H1 (cell line): ENCODE data around the gene ARHGAP8. TPM values are rescaled to one million over a fixed set of nuclear protein-coding genes. Genes with fewer than 3 reads are reported as not detected.

ENCODE experiments used
- CTCF ChIA-PET: fragments of 300-600 bp; sonication (Branson Sonifier 250); formaldehyde crosslinking; loops from one replicate; lab custom pipeline; 2021; ENCODE audit not compliant: partially characterized antibody; lab: Charles Lee
- POLR2A ChIA-PET: fragments of 300-600 bp; sonication (Branson Sonifier 250); formaldehyde crosslinking; loops from one replicate; lab custom pipeline; 2021; ENCODE audit warnings: inconsistent platforms; ENCODE audit not compliant: partially characterized antibody; lab: Charles Lee
- DNase-seq, 2 experiments: peaks; one replicate each; pipeline versions ENCODE4 v3.0.0 to v3.0.0-alpha.2; 2010 to 2022; ENCODE audit warnings: low spot score in 2 of 2, low read depth in 1 of 2, mixed read lengths in 1 of 2
- FAIRE-seq: peaks from 2 replicates; lab custom pipeline; 2011; peaks lifted over from hg19 to GRCh38; lab: Jason Lieb, UNC
- H2AFZ ChIP-seq: 2 replicates; pipeline ENCODE4 v1.8.1; 2012; ENCODE audit warnings: low read length, inconsistent platforms
- H2AK5ac ChIP-seq: 2 replicates; pipeline ENCODE4 v1.6.1; 2013; ENCODE audit warnings: low read depth, low read length
- H2BK120ac ChIP-seq: replicated peaks from 2 replicates; pipeline ENCODE3; 2013; ENCODE audit warnings: low read depth, low read length, inconsistent platforms
- H2BK12ac ChIP-seq: 2 replicates; pipeline ENCODE4 v1.6.1; 2013; ENCODE audit warnings: low read depth, low read length
- H2BK15ac ChIP-seq: 2 replicates; pipeline ENCODE4 v1.6.1; 2013; ENCODE audit warnings: low read length
- H2BK20ac ChIP-seq: 2 replicates; pipeline ENCODE4 v1.6.1; 2013; ENCODE audit warnings: low read length
- H2BK5ac ChIP-seq: 2 replicates; pipeline ENCODE4 v1.6.1; 2013; ENCODE audit warnings: low read depth, low read length
- H3K14ac ChIP-seq: 2 replicates; pipeline ENCODE4 v1.6.1; 2013; ENCODE audit warnings: inconsistent platforms; ENCODE audit not compliant: insufficient read length
- H3K18ac ChIP-seq: 2 replicates; pipeline ENCODE4 v1.6.1; 2013; ENCODE audit warnings: low read length; ENCODE audit errors: extremely low read depth
- H3K23ac ChIP-seq: 2 replicates; pipeline ENCODE4 v1.6.1; 2013; ENCODE audit warnings: inconsistent platforms; ENCODE audit not compliant: insufficient read length
- H3K23me2 ChIP-seq: 2 replicates; pipeline ENCODE4 v1.6.1; 2013; ENCODE audit warnings: low read depth, low read length
- H3K27ac ChIP-seq: 2 replicates; pipeline ENCODE4 v1.6.1; 2011; ENCODE audit warnings: low read depth, low read length, inconsistent platforms
- H3K27me3 ChIP-seq, 4 experiments: replicated peaks in 1 of 4; 1 replicate in 1 of 4; 2 replicates in 3 of 4; pipeline versions ENCODE4 v1.6.1 to v1.8.1; 2011 to 2013; ENCODE audit warnings: low read length in 3 of 4, mild to moderate bottlenecking in 3 of 4, inconsistent platforms in 2 of 4, mixed read lengths in 2 of 4, moderate library complexity in 1 of 4; ENCODE audit not compliant: control insufficient read depth in 3 of 4, insufficient read depth in 3 of 4; ENCODE audit errors: extremely low read depth in 1 of 4
- H3K36me3 ChIP-seq, 4 experiments: 2 replicates each; pipeline versions ENCODE4 v1.6.1 to v1.8.1; 2011 to 2013; ENCODE audit warnings: mild to moderate bottlenecking in 4 of 4, low read length in 3 of 4, moderate library complexity in 2 of 4, control low read depth in 1 of 4, inconsistent platforms in 1 of 4; ENCODE audit not compliant: insufficient read depth in 4 of 4, control insufficient read depth in 2 of 4
- H3K4ac ChIP-seq: replicated peaks from 2 replicates; pipeline ENCODE3; 2013; ENCODE audit warnings: low read length, low read depth, mixed read lengths, inconsistent platforms; ENCODE audit not compliant: insufficient read length
- H3K4me1 ChIP-seq, 4 experiments: replicated peaks in 1 of 4; 1 replicate in 1 of 4; 2 replicates in 3 of 4; pipeline versions ENCODE4 v1.6.1 to v1.8.1; 2011 to 2013; ENCODE audit warnings: low read length in 3 of 4, inconsistent platforms in 2 of 4, mixed read lengths in 1 of 4; ENCODE audit not compliant: insufficient read depth in 4 of 4, control insufficient read depth in 3 of 4
- H3K4me2 ChIP-seq, 2 experiments: 2 replicates each; pipeline versions ENCODE4 v1.6.1 to v1.8.1; 2011 to 2013; ENCODE audit warnings: low read depth in 2 of 2, low read length in 2 of 2, control low read depth in 1 of 2, inconsistent platforms in 1 of 2, mild to moderate bottlenecking in 1 of 2; ENCODE audit not compliant: insufficient read depth in 1 of 2
- H3K4me3 ChIP-seq, 4 experiments: fragments of 200-600, 300-600 bp in 1 of 4; sonication (generic), shearing (Covaris generic), sonication (Bioruptor Twin) in 1 of 4; 2 replicates each; pipeline versions ENCODE4 v1.5.1 to v1.8.1; 2011 to 2016; ENCODE audit warnings: low read length in 4 of 4, low read depth in 3 of 4, control low read depth in 2 of 4, inconsistent platforms in 2 of 4, mild to moderate bottlenecking in 2 of 4, mixed read lengths in 1 of 4, moderate library complexity in 1 of 4; ENCODE audit not compliant: insufficient read depth in 2 of 4; ENCODE audit errors: extremely low read depth in 1 of 4
- H3K56ac ChIP-seq: replicated peaks from 2 replicates; pipeline ENCODE3; 2013; ENCODE audit warnings: low read depth, mild to moderate bottlenecking, mixed read lengths, low read length, inconsistent platforms; ENCODE audit not compliant: insufficient read length
- H3K79me1 ChIP-seq: 2 replicates; pipeline ENCODE4 v1.6.1; 2013; ENCODE audit warnings: low read depth, low read length, control low read depth
- H3K79me2 ChIP-seq, 2 experiments: 2 replicates each; pipeline versions ENCODE4 v1.6.1 to v1.8.1; 2012 to 2013; ENCODE audit warnings: low read length in 2 of 2, mild to moderate bottlenecking in 2 of 2, inconsistent platforms in 1 of 2; ENCODE audit not compliant: insufficient read depth in 2 of 2, control insufficient read depth in 1 of 2
- H3K9ac ChIP-seq, 4 experiments: replicated peaks in 1 of 4; 1 replicate in 1 of 4; 2 replicates in 3 of 4; pipeline versions ENCODE4 v1.6.1 to v1.8.1; 2011 to 2013; ENCODE audit warnings: low read depth in 3 of 4, low read length in 3 of 4, control low read depth in 2 of 4, mild to moderate bottlenecking in 2 of 4, moderate library complexity in 2 of 4, inconsistent platforms in 1 of 4; ENCODE audit errors: extremely low read depth in 1 of 4
- H3K9me3 ChIP-seq, 2 experiments: 2 replicates each; pipeline versions ENCODE4 v1.6.1 to v1.8.1; 2012 to 2013; ENCODE audit warnings: mild to moderate bottlenecking in 2 of 2, moderate library complexity in 2 of 2, control low read depth in 1 of 2, inconsistent platforms in 1 of 2, low read depth in 1 of 2, low read length in 1 of 2, mixed read lengths in 1 of 2; ENCODE audit not compliant: insufficient read depth in 2 of 2
- H4K20me1 ChIP-seq, 2 experiments: replicated peaks in 1 of 2; 2 replicates each; pipeline versions ENCODE3 to v1.8.1; 2011 to 2013; ENCODE audit warnings: inconsistent platforms in 2 of 2, low read length in 2 of 2, mild to moderate bottlenecking in 1 of 2; ENCODE audit not compliant: insufficient read depth in 2 of 2, control insufficient read depth in 1 of 2
- H4K5ac ChIP-seq: 2 replicates; pipeline ENCODE4 v1.6.1; 2013; ENCODE audit warnings: low read length, low read depth, mixed read lengths, inconsistent platforms; ENCODE audit not compliant: insufficient read length
- H4K8ac ChIP-seq: 2 replicates; pipeline ENCODE4 v1.8.0; 2013; ENCODE audit warnings: mild to moderate bottlenecking, moderate library complexity, low read length, inconsistent platforms; ENCODE audit not compliant: insufficient read depth; ENCODE audit errors: extremely low read depth
- H4K91ac ChIP-seq: replicated peaks from 2 replicates; pipeline ENCODE3; 2013; ENCODE audit warnings: low read length, mixed read lengths, inconsistent platforms; ENCODE audit not compliant: insufficient read length
- CBX5 ChIP-seq: fragments of 300-800, 300-1000 bp; sonication (generic); IDR thresholded peaks from 2 replicates; pipeline ENCODE4 v1.7.1; 2016; ENCODE audit warnings: antibody characterized with exemption, low read length, low read depth
- EP300 ChIP-seq, 2 experiments: IDR thresholded peaks; 1 replicate in 1 of 2; 2 replicates in 1 of 2; pipeline ENCODE4 v1.6.1; 2011 to 2012; ENCODE audit warnings: low read depth in 2 of 2, low read length in 2 of 2, mild to moderate bottlenecking in 2 of 2, borderline replicate concordance in 1 of 2, inconsistent platforms in 1 of 2, moderate library complexity in 1 of 2
- GABPA ChIP-seq: IDR thresholded peaks from 2 replicates; pipeline ENCODE4 v1.6.1; 2011; ENCODE audit warnings: mild to moderate bottlenecking, low read length, moderate library complexity, borderline replicate concordance; ENCODE audit not compliant: insufficient read depth
- NRF1 ChIP-seq: IDR thresholded peaks from 2 replicates; pipeline ENCODE4 v1.6.1; 2011; ENCODE audit warnings: mild to moderate bottlenecking, low read depth, low read length, improper control_type of control experiment
- POU5F1 ChIP-seq: IDR thresholded peaks from 2 replicates; pipeline ENCODE4 v1.6.1; 2011; ENCODE audit warnings: low read depth, mild to moderate bottlenecking, low read length, moderate library complexity
- SIX5 ChIP-seq: IDR thresholded peaks from 2 replicates; pipeline ENCODE4 v1.6.1; 2011; ENCODE audit warnings: mild to moderate bottlenecking, low read depth, low read length
- SUZ12 ChIP-seq: fragments of 200-600 bp; sonication (generic); IDR thresholded peaks from 2 replicates; pipeline ENCODE4 v1.6.1; 2012; ENCODE audit warnings: mild to moderate bottlenecking, inconsistent platforms, low read length, moderate library complexity, mixed read lengths
- TBP ChIP-seq: IDR thresholded peaks from 2 replicates; pipeline ENCODE4 v1.6.1; 2011; ENCODE audit warnings: low read depth, low read length, improper control_type of control experiment
- TCF12 ChIP-seq: IDR thresholded peaks from 2 replicates; pipeline ENCODE4 v1.6.1; 2011; ENCODE audit warnings: low read depth, mild to moderate bottlenecking, low read length
- WGBS, 2 experiments: shearing (Covaris generic) in 1 of 2; methylation state at CpG; one replicate each; pipeline versions ENCODE4 v1.1.6 to v1.1.7; 2013 to 2015; ENCODE audit warnings: low lambda C conversion rate in 2 of 2, mixed read lengths in 2 of 2, inconsistent platforms in 1 of 2, low coverage in 1 of 2, missing lambda C conversion rate in 1 of 2; ENCODE audit not compliant: insufficient replicate concordance in 2 of 2, insufficient coverage in 1 of 2, insufficient read length in 1 of 2; ENCODE audit errors: extremely low coverage in 1 of 2, missing lambda C conversion rate in 1 of 2; 5-methylcytosine and 5-hydroxymethylcytosine counted together
- polyA plus RNA-seq, 7 experiments: library from polyadenylated mRNA; depleted of rRNA in 3 of 7; stranded (reverse) in 5 of 7; unstranded in 2 of 7; fragments of >200 nt in 5 of 7; fragments of 200-250 nt in 2 of 7; gene quantifications; 1 replicate in 5 of 7; 2 replicates in 1 of 7; 4 replicates in 1 of 7; pipeline versions ENCODE4 v1.2.1 to v1.2.3, GENCODE V29; 2011 to 2013; ENCODE audit warnings: missing spikeins in 2 of 7, mixed read lengths in 2 of 7
- total RNA-seq: library from RNA; stranded (reverse); fragmentation: NEBNext Ultra II Directional; extraction: Animal tissue kit (Norgen Biotek cat#: 25700); gene quantifications from 2 replicates; pipeline ENCODE4 v1.2.1, GENCODE V29; 2021
- TF ChIP-seq, protein P1 (sequence below): IDR thresholded peaks from 2 replicates; pipeline ENCODE4 v1.6.1; 2011; ENCODE audit warnings: low read depth, mild to moderate bottlenecking, low read length; ENCODE audit not compliant: insufficient read depth
- TF ChIP-seq, protein P2 (sequence below): IDR thresholded peaks from 2 replicates; pipeline ENCODE4 v1.6.1; 2012; ENCODE audit warnings: inconsistent platforms

The ARHGAP8 gene
- total and polyA plus RNA-seq, 2 of the 8 experiments (the other 6 are each of a cell fraction or from before 2014, with no cell fraction given): 35.6 to 47.7 TPM

GRCh38 chr22:44719586-44720368 lies 32.6 kb upstream of the ARHGAP8 start:
- ChIA-PET CTCF (interaction anchor here (1.3 to 3.8 kb wide), 2 partner anchors 12 to 15 kb away, joined by 3 to 33 read pairs; no protein-coding TSS in a partner anchor), POLR2A (interaction anchor here (1.2 to 1.5 kb wide), 2 partner anchors 8 to 39 kb away, joined by 3 read pairs; no protein-coding TSS in a partner anchor)
- Histone ChIP-seq H2AK5ac (no peak overlapping the region), H3K36me3 (no peaks in the 10 kb centered on the region), H3K27me3 (no peaks in the 10 kb centered on the region), H4K20me1 (peaks cover 0 to 7% of the 10 kb centered on the region in 2 experiments), H2BK120ac (no peak overlapping the region), H4K8ac (no peak overlapping the region), H3K23me2 (no peaks in the 10 kb centered on the region), H4K5ac (no peak overlapping the region), H3K27ac (no peak overlapping the region), H3K9ac (no peak overlapping the region), H3K56ac (no peak overlapping the region), H3K4ac (no peak overlapping the region), H3K79me2 (no peaks in the 10 kb centered on the region), H2BK15ac (no peak overlapping the region), H3K23ac (no peak overlapping the region), H3K4me1 (peaks cover 0 to 8% (median 3%) of the 10 kb centered on the region in 4 experiments; a peak in 6 of 7 replicates), H2AFZ (no peak overlapping the region), H3K9me3 (no peaks in the 10 kb centered on the region), H3K14ac (no peak overlapping the region), H3K79me1 (no peaks in the 10 kb centered on the region; the same call in 1 of the 2 replicates), H2BK12ac (no peak overlapping the region), H2BK5ac (no peak overlapping the region), H4K91ac (no peak overlapping the region), H3K18ac (no peak overlapping the region), H3K4me2 (no peak overlapping the region), H3K4me3 (no peak overlapping the region), H2BK20ac (no peak overlapping the region)
- DNase-seq (no peak), FAIRE-seq (no peak)
- WGBS, 2 experiments: 70% methylated on average over 13 of the region's 13 CpGs; no CpG with 5 or more reads in 1 of the 2 experiments
- TF ChIP-seq EP300 (IDR thresholded peaks at IDR 0.05; ENCODE audit: borderline replicate concordance in 1 of 2, low read depth in 2 of 2, low read length in 2 of 2): no peak
- no peak for TF ChIP-seq NRF1
- TF ChIP-seq CBX5: no peak
- TF ChIP-seq, protein P1, sequence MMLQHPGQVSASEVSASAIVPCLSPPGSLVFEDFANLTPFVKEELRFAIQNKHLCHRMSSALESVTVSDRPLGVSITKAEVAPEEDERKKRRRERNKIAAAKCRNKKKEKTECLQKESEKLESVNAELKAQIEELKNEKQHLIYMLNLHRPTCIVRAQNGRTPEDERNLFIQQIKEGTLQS: no peak
- no peak for TF ChIP-seq TBP
- TF ChIP-seq SUZ12: no peak
- TF ChIP-seq POU5F1: no peak
- TF ChIP-seq, protein P2, sequence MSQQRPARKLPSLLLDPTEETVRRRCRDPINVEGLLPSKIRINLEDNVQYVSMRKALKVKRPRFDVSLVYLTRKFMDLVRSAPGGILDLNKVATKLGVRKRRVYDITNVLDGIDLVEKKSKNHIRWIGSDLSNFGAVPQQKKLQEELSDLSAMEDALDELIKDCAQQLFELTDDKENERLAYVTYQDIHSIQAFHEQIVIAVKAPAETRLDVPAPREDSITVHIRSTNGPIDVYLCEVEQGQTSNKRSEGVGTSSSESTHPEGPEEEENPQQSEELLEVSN: no peak
- no peak for TF ChIP-seq TCF12
- TF ChIP-seq GABPA: no peak
- TF ChIP-seq SIX5: no peak
